GM19328 (cell line): ENCODE measurements around the gene MPHOSPH6.
"Not testable (repeated sequence)": the region's sequence is repeated elsewhere in the genome, so short reads cannot be mapped to it uniquely, and the experiment has no call there.

Experiments
- ATAC-seq: cut with Tn5 transposase; IDR thresholded peaks from one replicate; pipeline ENCODE4 v1.9.1; 2021; ENCODE audit warnings: mild to moderate bottlenecking, moderate library complexity; ENCODE audit not compliant: unreplicated experiment

MPHOSPH6 gene

GRCh38 chr16:82176204-82176603 lies 6.2 kb upstream of the MPHOSPH6 start:
- ATAC-seq, result no peak

DNA sequence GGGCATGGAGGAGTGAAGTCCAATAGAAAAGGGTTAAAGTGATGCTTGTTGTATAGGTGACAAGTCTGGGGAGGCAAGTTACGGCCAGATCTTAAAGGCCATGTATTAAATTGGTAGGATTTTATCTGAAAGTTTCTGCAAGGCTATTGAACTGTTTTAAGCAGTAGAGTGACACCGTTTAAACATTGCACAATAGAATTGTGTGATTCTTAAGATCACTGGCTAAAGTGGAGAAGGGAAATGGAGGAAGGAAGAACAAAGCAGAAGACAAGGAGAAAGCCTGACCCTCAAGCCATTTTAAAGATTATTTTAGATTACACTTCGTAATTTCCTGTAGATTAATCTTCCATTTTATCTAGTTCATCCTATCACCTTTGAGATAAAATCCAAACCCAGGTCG lies 5.6 kb upstream of the MPHOSPH6 start:
- ATAC-seq, result no peak

DNA sequence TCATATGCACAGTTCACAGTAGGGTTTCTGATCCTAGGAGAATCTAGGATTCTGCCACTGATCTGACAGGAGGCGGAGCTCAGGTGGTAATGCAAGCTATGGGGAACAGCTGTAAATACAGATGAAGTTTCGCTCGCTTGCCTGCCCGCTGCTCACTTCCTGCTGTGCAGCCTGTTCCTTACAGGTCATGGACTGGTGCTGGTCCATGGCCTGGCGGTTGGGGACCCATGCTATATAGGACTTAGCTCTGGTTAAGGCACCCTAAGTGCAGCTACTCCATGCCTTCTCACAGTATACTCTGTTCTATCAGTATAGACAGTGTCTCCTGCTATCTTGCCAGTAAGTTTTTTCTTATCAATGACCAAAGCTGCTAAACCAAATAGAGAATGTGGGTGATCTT lies 2.4 kb downstream of the MPHOSPH6 start:
- no peak for ATAC-seq

GRCh38 chr16:82160226-82160625 lies 9.8 kb downstream of the MPHOSPH6 start:
- no peak for ATAC-seq

DNA sequence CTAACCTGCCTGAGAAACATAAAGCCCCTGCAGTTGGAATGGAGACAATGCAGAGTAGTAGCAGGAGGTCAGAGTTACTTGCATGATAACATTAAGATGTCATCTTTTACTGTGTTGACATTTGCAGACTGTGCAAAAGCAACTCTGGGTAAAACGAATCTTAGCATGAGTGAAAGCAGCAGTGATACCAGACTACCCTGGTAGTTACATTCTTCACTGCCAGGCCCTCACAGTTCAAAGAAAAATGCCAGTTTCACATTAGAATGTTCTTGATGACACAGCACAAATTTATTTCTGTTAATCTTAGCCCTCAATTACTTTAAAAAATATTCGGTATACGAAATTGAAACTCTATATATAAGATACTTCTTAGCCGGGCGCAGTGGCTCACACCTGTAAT lies 12.2 kb downstream of the MPHOSPH6 start:
- no peak for ATAC-seq

- no peak for ATAC-seq
Observed at GRCh38 chr16:82157534-82157812, 12.6 kb downstream of the MPHOSPH6 start.

- no peak for ATAC-seq
Observed at GRCh38 chr16:82156761-82157533, 13.1 kb downstream of the MPHOSPH6 start.

- no peak for ATAC-seq
Observed at GRCh38 chr16:82152641-82153112, 17.3 kb downstream of the MPHOSPH6 start.

DNA sequence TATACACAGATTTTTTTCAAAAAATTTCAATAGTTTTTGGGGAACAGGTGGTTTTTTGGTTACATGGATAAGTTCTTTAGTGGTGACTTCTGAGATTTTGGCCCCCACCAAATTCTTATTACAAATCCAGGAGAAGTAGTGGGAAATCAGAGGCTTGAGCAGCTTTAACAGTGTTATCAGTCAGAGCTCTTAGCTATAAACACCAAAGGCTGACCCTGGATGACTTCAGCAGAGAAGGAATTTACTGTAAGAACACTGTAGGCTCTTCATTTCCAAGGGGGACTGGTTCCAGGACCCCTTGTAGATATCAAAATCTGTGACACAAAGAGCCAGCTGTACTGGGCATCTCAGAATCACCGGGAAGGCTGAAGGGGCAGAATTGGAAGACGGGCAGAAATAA lies 17.8 kb downstream of the MPHOSPH6 start:
- ATAC-seq, result no peak

DNA sequence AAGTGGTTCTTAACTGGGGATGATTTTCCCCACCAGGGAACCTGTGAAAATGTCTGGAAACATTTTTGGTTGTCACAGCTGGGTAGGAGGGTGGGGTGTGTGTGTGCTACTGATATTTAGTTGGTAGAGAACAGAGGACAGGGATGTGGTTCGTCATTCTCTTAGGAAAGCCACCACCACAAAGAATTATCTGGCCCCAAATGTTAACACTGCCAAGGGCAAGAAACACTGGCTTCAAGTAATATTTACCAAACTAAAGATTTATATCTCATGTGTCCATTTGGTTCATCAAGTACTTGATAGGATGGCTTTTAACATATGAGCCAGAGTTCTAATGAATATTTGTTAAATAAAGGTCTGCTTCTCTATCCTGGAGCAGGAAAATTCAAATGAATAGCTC lies 19.5 kb downstream of the MPHOSPH6 start:
- ATAC-seq, result no peak

- ATAC-seq, result no peak
Observed at GRCh38 chr16:82149536-82149935, 20.5 kb downstream of the MPHOSPH6 start.

GRCh38 chr16:82147546-82147945 lies 22.5 kb downstream of the MPHOSPH6 start:
- ATAC-seq, result no peak

GRCh38 chr16:82146957-82147356 lies 23.1 kb downstream of the MPHOSPH6 start:
- ATAC-seq, result no peak

DNA sequence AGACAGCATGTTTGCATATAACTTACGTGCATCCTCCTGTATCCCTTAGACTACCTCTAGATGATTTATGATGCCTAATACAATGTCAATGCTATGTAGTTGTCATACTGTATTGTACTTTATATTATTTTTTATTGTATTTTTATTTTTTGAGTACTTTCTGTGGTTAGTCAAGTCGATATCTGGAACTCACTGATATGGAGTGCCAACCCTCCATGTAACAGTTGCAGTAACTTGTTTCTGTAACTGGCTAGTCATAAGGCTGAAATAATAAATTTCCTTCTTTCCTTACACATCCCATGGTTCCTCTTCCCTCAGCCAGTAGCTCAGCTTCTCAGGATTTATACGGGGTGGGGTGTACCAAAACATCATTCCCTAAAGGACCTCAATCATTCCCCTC lies 23.5 kb downstream of the MPHOSPH6 start:
- no peak for ATAC-seq

DNA sequence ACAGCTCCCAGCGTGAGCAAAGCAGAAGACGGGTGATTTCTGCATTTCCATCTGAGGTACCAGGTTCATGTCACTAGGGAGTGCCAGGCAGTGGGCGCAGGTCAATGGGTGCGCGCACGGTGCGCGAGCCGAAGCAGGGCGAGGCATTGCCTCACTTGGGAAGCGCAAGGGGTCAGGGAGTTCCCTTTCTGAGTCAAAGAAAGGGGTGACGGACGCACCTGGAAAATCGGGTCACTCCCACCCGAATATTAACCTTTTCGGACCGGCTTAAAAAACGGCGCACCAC lies 30.8 kb downstream of the MPHOSPH6 start:
- not testable (repeated sequence) for ATAC-seq

- no peak for ATAC-seq
Observed at GRCh38 chr16:82138478-82139285, 31.3 kb downstream of the MPHOSPH6 start.

DNA sequence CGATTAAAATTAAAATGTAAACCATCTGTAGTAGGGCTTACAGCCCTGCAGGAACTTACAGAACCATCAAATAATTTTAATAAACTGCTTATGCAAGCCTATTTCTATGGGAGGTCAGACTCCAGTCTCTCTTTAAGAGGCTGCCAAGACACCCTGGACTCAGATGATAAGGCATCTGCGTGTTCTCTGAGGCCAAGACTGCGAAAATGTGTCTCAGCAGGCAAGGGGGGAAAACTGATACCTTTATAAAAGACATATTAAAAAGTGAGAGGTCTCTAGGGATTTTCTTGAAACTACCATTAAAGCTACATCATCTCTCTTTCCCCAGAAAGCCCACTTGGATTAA lies 32.2 kb downstream of the MPHOSPH6 start:
- no peak for ATAC-seq

- ATAC-seq, result no peak
Observed at GRCh38 chr16:82136956-82137821, 32.8 kb downstream of the MPHOSPH6 start.

DNA sequence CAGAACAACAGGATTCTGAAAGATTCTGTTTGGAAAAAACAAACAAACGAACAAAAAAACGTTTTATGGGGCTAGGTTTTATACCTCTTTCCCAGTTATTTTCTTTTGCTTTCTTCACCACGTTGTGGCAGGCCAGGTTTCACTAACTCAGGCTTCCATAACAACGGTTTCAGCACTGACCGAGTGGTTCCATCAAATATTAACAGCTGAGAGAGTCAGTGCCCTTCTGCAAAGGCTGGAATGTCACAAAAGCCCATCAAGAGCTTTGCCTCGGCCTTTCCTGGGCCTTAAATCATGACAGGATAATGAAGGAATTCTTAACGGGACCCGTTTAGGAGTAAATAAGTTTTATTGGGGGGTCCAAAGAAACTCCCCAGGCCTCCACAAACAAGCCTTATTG lies 34.2 kb downstream of the MPHOSPH6 start:
- ATAC-seq, result no peak

GRCh38 chr16:82134846-82135245 lies 35.2 kb downstream of the MPHOSPH6 start:
- no peak for ATAC-seq

DNA sequence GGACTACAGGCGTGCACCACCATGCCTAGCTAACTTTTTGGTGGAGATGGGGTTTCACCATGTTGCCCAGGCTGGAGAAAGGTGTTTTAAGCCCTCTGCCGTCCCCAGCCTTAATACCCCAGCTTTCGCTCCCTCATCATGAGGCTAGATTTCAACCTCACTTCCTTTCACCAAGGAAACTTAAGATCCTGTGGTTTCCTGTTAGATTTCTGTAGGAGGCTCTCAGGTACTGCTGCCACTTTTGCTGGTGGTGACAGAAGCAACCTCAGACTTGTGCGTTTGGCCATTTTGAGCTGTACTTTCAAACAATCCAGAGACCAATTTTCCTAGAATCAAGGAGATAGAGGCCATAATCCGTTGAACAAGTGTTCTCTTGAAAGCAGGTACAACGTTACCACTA lies 36.2 kb downstream of the MPHOSPH6 start:
- no peak for ATAC-seq

GRCh38 chr16:82129881-82130280 lies 40.1 kb downstream of the MPHOSPH6 start:
- no peak for ATAC-seq
